ENCODE results near the gene COL23A1. TPM values are rescaled to one million over a fixed set of nuclear protein-coding genes. Genes with fewer than 3 reads are reported as not detected.
"Not testable (repeated sequence)": the region's sequence is repeated elsewhere in the genome, so short reads cannot be mapped to it uniquely, and the experiment has no call there.

COL23A1 gene
- total RNA-seq, 1 donor from 2014 or later = not detected

- not testable (repeated sequence) for DNase-seq (ENCODE audit: extremely low read depth, low read depth, low spot score)
These were observed 103.2 kb downstream of the COL23A1 start for GRCh38 chr5:178486878-178487512.

DNA sequence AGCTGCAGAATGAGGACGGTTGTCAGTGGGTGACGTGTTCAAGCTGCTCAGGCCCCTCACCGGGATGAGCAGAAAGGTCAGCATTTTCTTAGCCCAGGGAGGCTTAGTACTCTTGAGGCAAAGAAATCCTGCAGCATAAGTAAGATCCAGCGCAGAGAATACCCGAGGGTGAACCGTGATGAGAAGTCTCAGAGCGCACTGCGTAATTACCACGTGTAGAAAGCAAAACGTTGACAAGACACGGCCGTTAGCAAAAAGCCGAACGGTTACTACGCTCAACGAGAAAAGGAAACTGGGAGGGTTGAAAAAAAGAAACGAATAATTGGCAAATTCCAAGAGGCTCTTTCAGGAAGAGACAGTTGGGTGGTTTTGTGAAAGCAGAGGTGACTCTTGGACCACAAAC, 104.0 kb downstream of the COL23A1 start:
- no peak for DNase-seq (ENCODE audit: extremely low read depth, low read depth, low spot score)

DNA sequence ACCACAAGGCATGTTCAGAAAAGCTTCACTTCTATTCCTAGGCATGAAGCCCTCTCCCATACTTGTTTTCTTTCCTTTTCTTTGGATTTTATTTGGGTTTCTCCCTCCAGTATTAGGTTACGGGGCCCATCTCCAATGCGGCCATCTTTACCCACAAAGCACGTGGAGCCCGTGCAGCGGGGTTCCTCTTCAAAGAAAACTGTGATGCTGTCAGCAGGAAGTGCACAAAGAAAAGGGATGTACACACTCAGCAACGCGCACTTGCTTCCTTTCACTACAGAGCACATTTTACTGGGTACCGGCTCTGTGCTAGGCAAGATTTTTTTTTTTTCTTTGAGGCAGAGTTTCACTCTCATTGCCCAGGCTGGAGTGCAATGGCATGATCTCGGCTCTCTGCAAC, 106.6 kb downstream of the COL23A1 start:
- DNase-seq (ENCODE audit: extremely low read depth, low read depth, low spot score) = no peak

DNA sequence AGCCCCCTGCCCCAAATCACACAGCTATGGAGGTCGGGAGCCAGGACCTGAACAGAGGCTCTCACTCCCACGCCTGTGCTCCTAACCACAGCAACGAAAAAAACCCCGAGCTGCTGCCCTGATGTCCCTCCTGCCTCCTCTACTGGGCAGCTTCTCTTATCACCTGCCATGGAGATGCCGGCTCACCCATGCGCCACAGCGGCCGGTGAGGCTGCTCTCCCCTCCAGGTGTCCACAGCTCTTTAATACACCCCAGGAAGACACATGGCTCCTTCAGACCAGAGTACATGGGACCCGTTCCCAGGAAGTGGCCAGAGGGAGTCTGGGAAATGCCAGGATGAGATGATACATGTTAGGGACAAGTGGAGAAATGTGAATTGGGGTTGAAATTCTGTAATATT, 110.9 kb downstream of the COL23A1 start:
- no peak for DNase-seq (ENCODE audit: extremely low read depth, low read depth, low spot score)

DNA sequence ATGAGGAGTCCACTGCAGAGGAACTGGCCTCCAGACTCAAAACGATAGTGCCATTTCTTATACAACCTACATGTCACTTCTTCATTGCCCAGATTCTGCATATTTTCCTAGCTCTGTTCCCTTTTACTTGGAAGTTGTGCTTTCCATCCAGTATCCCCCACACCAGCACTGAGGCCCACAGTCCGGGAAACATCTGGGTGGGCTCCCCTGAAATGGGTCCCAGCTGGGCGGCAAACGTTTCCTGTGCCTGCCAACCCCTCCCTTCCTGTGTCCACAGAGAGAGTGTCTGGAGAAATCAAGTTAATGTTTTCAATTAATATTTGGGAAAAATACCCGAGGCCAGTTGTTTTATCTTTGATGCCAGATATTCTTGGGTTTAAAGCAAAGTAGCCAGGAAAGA, 111.8 kb downstream of the COL23A1 start:
- DNase-seq (ENCODE audit: extremely low read depth, low read depth, low spot score) = no peak

- no peak for DNase-seq (ENCODE audit: extremely low read depth, low read depth, low spot score)
These were observed 112.4 kb downstream of the COL23A1 start for GRCh38 chr5:178477802-178478201.

GRCh38 chr5:178476972-178477754, 113.0 kb downstream of the COL23A1 start:
- DNase-seq (ENCODE audit: extremely low read depth, low read depth, low spot score) = no peak

- DNase-seq (ENCODE audit: extremely low read depth, low read depth, low spot score) = no peak
These were observed 113.7 kb downstream of the COL23A1 start for GRCh38 chr5:178476531-178476930.

DNA sequence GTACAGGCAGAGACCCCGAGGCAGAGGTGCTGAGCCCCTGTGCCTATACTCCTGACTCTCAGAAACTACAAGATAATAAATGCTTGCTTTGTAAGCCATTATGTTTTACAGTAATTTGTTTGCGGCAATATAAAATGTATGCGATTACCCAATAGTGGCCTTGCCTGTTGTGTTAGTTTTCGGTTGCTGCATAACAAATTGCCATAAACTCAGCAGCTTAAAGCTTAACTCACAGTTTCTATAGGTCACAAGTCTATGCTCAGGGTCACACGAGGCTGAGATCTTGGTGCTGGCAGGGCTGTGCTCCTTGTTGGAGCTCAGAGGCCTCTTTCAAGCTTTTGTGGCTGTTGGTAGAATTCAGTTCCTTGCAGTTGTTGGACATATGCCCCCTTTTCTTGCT, 114.8 kb downstream of the COL23A1 start:
- DNase-seq (ENCODE audit: extremely low read depth, low read depth, low spot score) = no peak

- no peak for DNase-seq (ENCODE audit: extremely low read depth, low read depth, low spot score)
These were observed 115.5 kb downstream of the COL23A1 start for GRCh38 chr5:178474562-178475184.

DNA sequence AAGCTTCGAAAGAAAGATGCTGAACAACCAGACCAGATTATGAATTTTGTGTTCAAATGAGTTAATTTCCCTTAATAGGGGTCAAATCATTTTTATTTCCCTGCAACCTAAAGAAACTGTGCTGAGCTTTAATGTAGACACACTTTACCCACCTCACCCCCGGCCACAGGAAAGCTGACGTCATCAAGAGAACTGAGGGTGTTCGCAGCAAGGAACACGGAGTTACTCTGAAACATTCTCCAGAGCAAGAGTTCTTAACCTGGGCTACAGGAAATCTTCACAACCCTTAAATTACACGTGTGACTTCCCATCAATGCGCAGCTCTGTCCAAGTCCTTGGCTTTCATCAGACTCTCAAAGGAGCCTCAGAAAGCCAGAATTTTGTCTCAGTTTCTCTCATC, 116.3 kb downstream of the COL23A1 start:
- no peak for DNase-seq (ENCODE audit: extremely low read depth, low read depth, low spot score)

DNA sequence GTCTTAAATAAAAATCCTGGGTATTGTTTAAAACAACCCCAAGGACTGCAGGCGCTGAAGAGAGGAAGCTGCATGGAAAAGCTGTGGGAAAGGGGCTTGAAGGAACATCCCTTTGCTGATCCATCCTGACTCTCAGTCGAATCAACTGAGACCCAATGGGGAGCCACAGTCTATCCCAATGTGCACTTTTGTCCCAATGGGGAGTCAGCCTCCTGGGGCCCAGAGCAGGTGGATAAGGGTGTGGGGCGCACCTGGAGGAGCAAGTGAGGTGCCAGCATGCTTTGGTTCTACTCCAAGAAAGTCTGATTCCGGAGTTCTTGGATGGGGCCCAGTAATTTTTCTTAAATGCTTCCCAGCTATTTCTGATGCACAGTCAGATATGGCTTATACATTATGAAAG, 118.1 kb downstream of the COL23A1 start:
- no peak for DNase-seq (ENCODE audit: extremely low read depth, low read depth, low spot score)

- no peak for DNase-seq (ENCODE audit: extremely low read depth, low read depth, low spot score)
These were observed 118.5 kb downstream of the COL23A1 start for GRCh38 chr5:178471711-178472110.

DNA sequence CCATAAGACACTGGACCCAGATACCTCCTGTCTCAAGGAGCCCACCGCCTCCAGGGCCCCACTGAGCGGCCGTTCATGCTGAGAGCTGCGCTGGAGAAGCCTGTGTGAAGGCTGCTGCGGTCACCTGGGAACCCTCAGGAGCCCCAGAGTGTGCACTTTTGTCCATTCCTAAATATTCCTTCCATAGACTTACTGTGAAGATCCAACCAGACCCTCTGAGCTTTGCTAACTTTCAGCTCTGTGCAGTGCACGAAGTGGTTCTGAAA, 119.5 kb downstream of the COL23A1 start:
- no peak for DNase-seq (ENCODE audit: extremely low read depth, low read depth, low spot score)

- no peak for DNase-seq (ENCODE audit: extremely low read depth, low read depth, low spot score)
These were observed 120.0 kb downstream of the COL23A1 start for GRCh38 chr5:178469975-178470759.

DNA sequence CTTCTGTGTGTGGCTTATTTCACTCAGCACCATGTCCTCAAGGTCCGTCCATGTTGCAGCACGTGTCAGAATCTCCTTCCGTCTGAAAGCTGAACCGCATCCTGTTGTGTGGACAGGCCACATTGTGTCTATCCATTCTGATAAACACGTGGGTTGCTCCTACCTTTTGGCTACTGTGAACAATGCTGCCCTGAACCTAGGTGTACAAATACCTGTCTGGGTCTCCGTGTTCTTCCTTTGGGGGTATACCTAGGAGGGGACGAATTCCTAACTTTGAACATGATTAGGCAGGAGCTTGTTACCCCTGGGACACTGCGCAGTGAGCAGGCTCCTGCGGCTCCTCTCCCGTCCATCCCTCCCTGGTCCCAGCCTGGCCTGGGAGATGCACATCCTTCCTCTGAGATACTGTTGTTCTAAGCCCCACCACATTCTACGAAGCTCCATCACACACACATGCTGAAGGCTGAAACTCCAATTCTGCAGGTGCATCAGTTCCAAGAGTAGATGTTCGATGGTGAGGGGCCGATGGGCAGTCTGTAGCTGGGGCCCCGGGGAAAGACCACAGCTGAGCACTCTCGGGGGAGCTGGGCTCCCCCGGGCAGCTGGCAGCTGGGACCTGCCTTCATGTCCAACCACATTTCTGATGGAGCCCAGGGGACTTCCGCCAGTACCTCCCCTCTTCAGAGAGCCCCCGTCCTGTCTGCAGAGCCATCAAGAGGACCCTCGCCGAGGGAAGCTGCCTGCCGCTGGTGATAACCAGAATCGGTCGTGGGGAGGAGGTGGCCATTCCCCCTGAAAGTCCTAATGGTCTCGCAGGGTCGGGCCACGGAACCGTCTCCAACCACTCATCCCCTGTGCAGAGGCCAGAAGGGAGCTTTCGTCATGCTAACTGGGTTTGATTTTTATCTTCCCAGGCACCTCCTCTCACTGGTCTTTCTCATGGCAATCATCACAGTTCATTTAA, 120.9 kb downstream of the COL23A1 start:
- no peak for DNase-seq (ENCODE audit: extremely low read depth, low read depth, low spot score)

DNA sequence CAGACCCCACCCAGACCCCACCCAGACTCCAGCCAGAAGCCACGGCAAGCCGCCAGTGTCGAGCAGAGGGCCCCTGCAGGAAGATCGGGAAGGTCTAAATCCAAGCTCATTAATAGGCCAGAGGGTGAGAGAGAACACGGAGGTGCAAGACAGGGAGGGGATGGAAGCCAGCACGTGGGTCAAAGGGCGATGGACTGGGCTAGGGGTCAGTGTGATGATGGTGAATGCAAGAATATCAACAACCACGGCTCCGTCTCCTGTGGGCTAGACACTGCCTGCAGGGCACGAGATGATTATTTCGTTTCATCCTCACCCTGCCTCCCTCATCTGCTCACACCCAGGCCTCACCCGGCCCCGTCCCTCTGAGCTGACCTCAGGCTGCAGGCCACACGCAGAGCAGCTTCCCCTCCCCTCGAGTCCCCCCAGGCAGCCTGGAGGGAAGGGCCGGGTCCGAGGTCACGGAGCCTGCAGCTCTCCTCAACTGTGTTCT, 122.0 kb downstream of the COL23A1 start:
- DNase-seq (ENCODE audit: extremely low read depth, low read depth, low spot score) = no peak

GRCh38 chr5:178467568-178468195, 122.5 kb downstream of the COL23A1 start:
- DNase-seq (ENCODE audit: extremely low read depth, low read depth, low spot score) = no peak

- no peak for DNase-seq (ENCODE audit: extremely low read depth, low read depth, low spot score)
These were observed 123.0 kb downstream of the COL23A1 start for GRCh38 chr5:178467205-178467567.

- DNase-seq (ENCODE audit: extremely low read depth, low read depth, low spot score) = no peak
These were observed 123.9 kb downstream of the COL23A1 start for GRCh38 chr5:178466342-178466741.
